Fibroblast of lung (primary cell): ENCODE data around the gene ZNF26. TPM values are rescaled to one million over a fixed set of nuclear protein-coding genes. Genes with fewer than 3 reads are reported as not detected.

Experiments used
- DNase-seq, 2 donors: peaks; one replicate each; pipeline versions ENCODE4 v3.0.0 to v3.0.0-alpha.2; 2010; ENCODE audit warnings: low read depth in 2 of 2
- H2AFZ ChIP-seq: 2 replicates; pipeline ENCODE4 v1.5.1; 2012; ENCODE audit warnings: low read length, control low read depth, inconsistent platforms
- H3K27ac ChIP-seq: 2 replicates; pipeline ENCODE4 v1.5.1; 2011; ENCODE audit warnings: low read length, control low read depth; ENCODE audit not compliant: insufficient read depth
- H3K27me3 ChIP-seq: 2 replicates; pipeline ENCODE4 v1.5.1; 2011; ENCODE audit warnings: mild to moderate bottlenecking, low read length; ENCODE audit not compliant: control insufficient read depth, insufficient read depth
- H3K36me3 ChIP-seq: 2 replicates; pipeline ENCODE4 v1.5.1; 2011; ENCODE audit warnings: low read length; ENCODE audit not compliant: control insufficient read depth, insufficient read depth
- H3K4me1 ChIP-seq: 2 replicates; pipeline ENCODE4 v1.5.1; 2011; ENCODE audit warnings: low read length; ENCODE audit not compliant: control insufficient read depth, insufficient read depth; ENCODE audit errors: extremely low read depth
- H3K4me2 ChIP-seq: 2 replicates; pipeline ENCODE4 v1.5.1; 2011; ENCODE audit warnings: low read length, control low read depth; ENCODE audit not compliant: insufficient read depth; ENCODE audit errors: extremely low read depth
- H3K4me3 ChIP-seq, 4 experiments: fragments of 200-600 bp in 1 of 4; sonication (generic) in 1 of 4; replicated peaks in 1 of 4; 2 replicates each; pipeline ENCODE4 v1.5.1; 2011 to 2016; ENCODE audit warnings: low read length in 4 of 4, low read depth in 3 of 4, mild to moderate bottlenecking in 3 of 4, control low read depth in 2 of 4, inconsistent platforms in 1 of 4, mixed read lengths in 1 of 4; ENCODE audit not compliant: insufficient read depth in 1 of 4; ENCODE audit errors: control extremely low read depth in 1 of 4
- H3K79me2 ChIP-seq: 2 replicates; pipeline ENCODE4 v1.5.1; 2012; ENCODE audit warnings: mild to moderate bottlenecking, low read length, inconsistent platforms; ENCODE audit not compliant: control insufficient read depth, insufficient read depth
- H3K9ac ChIP-seq: 2 replicates; pipeline ENCODE4 v1.5.1; 2011; ENCODE audit warnings: mild to moderate bottlenecking, low read length, control low read depth; ENCODE audit not compliant: insufficient read depth
- H3K9me3 ChIP-seq: 2 replicates; pipeline ENCODE4 v1.5.1; 2012; ENCODE audit warnings: low read depth, low read length; ENCODE audit not compliant: control insufficient read depth, insufficient read depth
- H4K20me1 ChIP-seq: 2 replicates; pipeline ENCODE4 v1.5.1; 2011; ENCODE audit warnings: low read length; ENCODE audit not compliant: control insufficient read depth, insufficient read depth; ENCODE audit errors: extremely low read depth
- EZH2 ChIP-seq: IDR thresholded peaks from 2 replicates; pipeline ENCODE4 v1.5.1; 2012; ENCODE audit warnings: low read length, control low read depth, mild to moderate bottlenecking; ENCODE audit errors: missing control alignments
- polyA plus RNA-seq, 2 donors: library from polyadenylated mRNA; depleted of rRNA in 1 of 2; stranded (reverse) in 1 of 2; unstranded in 1 of 2; fragments of >200 nt; gene quantifications; 2 replicates each; pipeline ENCODE4 v1.2.1, GENCODE V29; 2011 to 2012; ENCODE audit warnings: missing spikeins in 1 of 2
- total RNA-seq: library from RNA; depleted of rRNA; stranded (reverse); fragments of >200 nt; gene quantifications from 2 replicates; pipeline ENCODE4 v1.2.1, GENCODE V29; 2014
- TF ChIP-seq, protein P1 (sequence below), 2 donors: IDR thresholded peaks in 1 of 2; conservative IDR thresholded peaks in 1 of 2; 1 replicate in 1 of 2; 2 replicates in 1 of 2; pipeline ENCODE4 v1.5.1; 2011 to 2012; ENCODE audit warnings: low read length in 2 of 2, control low read depth in 1 of 2, inconsistent platforms in 1 of 2, low read depth in 1 of 2, mild to moderate bottlenecking in 1 of 2

The ZNF26 gene
- total and polyA plus RNA-seq, 2 donors (not counting 1 experiment from before 2014, with no cell fraction given): 4.9 to 9.4 TPM

DNA sequence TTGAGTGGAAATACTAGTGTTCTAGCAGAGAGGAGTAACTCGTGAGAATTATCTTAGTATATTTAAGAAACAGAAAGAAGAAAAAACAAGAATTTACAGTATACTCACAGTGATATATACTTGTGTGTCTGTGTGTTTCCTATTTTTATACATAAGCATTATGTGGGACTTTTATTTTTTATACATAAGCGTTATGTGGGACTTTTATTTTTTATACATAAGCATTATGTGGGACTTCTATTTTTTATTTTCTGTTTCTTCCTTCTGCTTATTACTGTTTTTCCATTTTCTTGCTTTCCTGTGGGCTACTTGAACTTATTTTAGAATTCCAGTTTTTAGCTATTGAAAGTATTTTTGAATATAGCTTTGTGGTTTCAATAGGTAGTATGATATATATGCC lies 87.7 kb downstream of the ZNF26 start:
- Histone ChIP-seq H3K9ac (no peak overlapping the region), H3K27me3 (no peaks in the 10 kb centered on the region), H3K4me2 (no peak overlapping the region)

More for the DNA sequence above, 87.7 kb downstream of the ZNF26 start:
- no peak overlapping the region for H3K4me3 ChIP-seq
- no peak for DNase-seq
- TF ChIP-seq EZH2: no peak
- TF ChIP-seq, protein P1, sequence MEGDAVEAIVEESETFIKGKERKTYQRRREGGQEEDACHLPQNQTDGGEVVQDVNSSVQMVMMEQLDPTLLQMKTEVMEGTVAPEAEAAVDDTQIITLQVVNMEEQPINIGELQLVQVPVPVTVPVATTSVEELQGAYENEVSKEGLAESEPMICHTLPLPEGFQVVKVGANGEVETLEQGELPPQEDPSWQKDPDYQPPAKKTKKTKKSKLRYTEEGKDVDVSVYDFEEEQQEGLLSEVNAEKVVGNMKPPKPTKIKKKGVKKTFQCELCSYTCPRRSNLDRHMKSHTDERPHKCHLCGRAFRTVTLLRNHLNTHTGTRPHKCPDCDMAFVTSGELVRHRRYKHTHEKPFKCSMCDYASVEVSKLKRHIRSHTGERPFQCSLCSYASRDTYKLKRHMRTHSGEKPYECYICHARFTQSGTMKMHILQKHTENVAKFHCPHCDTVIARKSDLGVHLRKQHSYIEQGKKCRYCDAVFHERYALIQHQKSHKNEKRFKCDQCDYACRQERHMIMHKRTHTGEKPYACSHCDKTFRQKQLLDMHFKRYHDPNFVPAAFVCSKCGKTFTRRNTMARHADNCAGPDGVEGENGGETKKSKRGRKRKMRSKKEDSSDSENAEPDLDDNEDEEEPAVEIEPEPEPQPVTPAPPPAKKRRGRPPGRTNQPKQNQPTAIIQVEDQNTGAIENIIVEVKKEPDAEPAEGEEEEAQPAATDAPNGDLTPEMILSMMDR (conservative IDR thresholded peaks at IDR 0.05 in 1 of 2, IDR thresholded peaks at IDR 0.05 in 1 of 2; ENCODE audit: low read depth in 1 of 2, low read length in 2 of 2): no peak
- H4K20me1 ChIP-seq: no peaks in the 10 kb centered on the region
- no peak overlapping the region for H2AFZ ChIP-seq
- no peaks in the 10 kb centered on the region for H3K4me1 ChIP-seq
- no peaks in the 10 kb centered on the region for H3K79me2 ChIP-seq
- H3K36me3 ChIP-seq: no peaks in the 10 kb centered on the region
- H3K27ac ChIP-seq: no peak overlapping the region
- no peaks in the 10 kb centered on the region for H3K9me3 ChIP-seq

Other genes starting within 250 kb of the ZNF26 start
- 45.5 and 55.8 TPM in 2 replicates for gene ANKLE2, start 224.5 kb upstream of the ZNF26 start, total RNA-seq
- 54.5 and 55.9 TPM in 2 replicates for gene ANKLE2, start 224.5 kb upstream of the ZNF26 start, polyA plus RNA-seq
- gene GOLGA3, start 157.5 kb upstream of the ZNF26 start, total RNA-seq: 109 and 133 TPM in 2 replicates
- 26.1 and 28.3 TPM in 2 replicates for gene GOLGA3, start 157.5 kb upstream of the ZNF26 start, polyA plus RNA-seq
- gene CHFR, start 98.8 kb upstream of the ZNF26 start, total RNA-seq: 21.6 and 28.2 TPM in 2 replicates
- 19.1 and 24.3 TPM in 2 replicates for gene CHFR, start 98.8 kb upstream of the ZNF26 start, polyA plus RNA-seq
- 9.2 and 15.2 TPM in 2 replicates for gene ZNF605, start 30.1 kb upstream of the ZNF26 start, total RNA-seq
- gene ZNF605, start 30.1 kb upstream of the ZNF26 start, polyA plus RNA-seq: 6.4 and 9.7 TPM in 2 replicates
- 25.4 and 27.2 TPM in 2 replicates for gene ZNF84, start 51.1 kb downstream of the ZNF26 start, total RNA-seq
- 13.0 and 17.9 TPM in 2 replicates for gene ZNF84, start 51.1 kb downstream of the ZNF26 start, polyA plus RNA-seq
- gene ZNF140, start 94.6 kb downstream of the ZNF26 start, total RNA-seq: 38.0 and 54.8 TPM in 2 replicates
- 15.6 and 17.4 TPM in 2 replicates for gene ZNF140, start 94.6 kb downstream of the ZNF26 start, polyA plus RNA-seq
- 1.0 and 1.2 TPM in 2 replicates for gene ZNF891, start 143.9 kb downstream of the ZNF26 start, total RNA-seq
- 0.27 and 0.52 TPM in 2 replicates for gene ZNF891, start 143.9 kb downstream of the ZNF26 start, polyA plus RNA-seq
- 9.2 and 12.1 TPM in 2 replicates for gene ZNF10, start 144.3 kb downstream of the ZNF26 start, total RNA-seq
- gene ZNF10, start 144.3 kb downstream of the ZNF26 start, polyA plus RNA-seq: 2.7 and 3.7 TPM in 2 replicates
- gene ZNF268, start 195.1 kb downstream of the ZNF26 start, total RNA-seq: 28.6 and 30.0 TPM in 2 replicates
- gene ZNF268, start 195.1 kb downstream of the ZNF26 start, polyA plus RNA-seq: 11.6 and 12.3 TPM in 2 replicates
- gene ANHX, start 249.5 kb downstream of the ZNF26 start, total RNA-seq: not detected in 2 replicates
- gene ANHX, start 249.5 kb downstream of the ZNF26 start, polyA plus RNA-seq: not detected in 2 replicates